ENCODE data around the gene KDM4B. TPM values are rescaled to one million over a fixed set of nuclear protein-coding genes. Genes with fewer than 3 reads are reported as not detected.

The KDM4B gene
- total RNA-seq, 1 experiment from 2014 or later, result 43.7 TPM

- H3K27me3 ChIP-seq (ENCODE audit: insufficient read depth, low read length), result no peaks in the 10 kb centered on the region
- H3K27me3 Mint-ChIP-seq (ENCODE audit: low read depth), result peaks cover 5% of the 10 kb centered on the region
- no peak overlapping the region for H4K5ac ChIP-seq (ENCODE audit: insufficient read length, low read depth, low read length)
- H3K9me3 ChIP-seq (ENCODE audit: control insufficient read depth, low read depth, low read length), result no peaks in the 10 kb centered on the region
- no peak for TF ChIP-seq CTCF (conservative IDR thresholded peaks at IDR 0.05)
- no peaks in the 10 kb centered on the region; a peak in 1 of 5 replicates for H3K9me3 Mint-ChIP-seq
- H2BK20ac ChIP-seq (ENCODE audit: low read depth, low read length, poor library complexity, severe bottlenecking), result no peak overlapping the region
- H3K9ac ChIP-seq (ENCODE audit: extremely low read depth, insufficient read length, low read length), result no peak overlapping the region
- H2AFZ ChIP-seq (ENCODE audit: low read length), result no peak overlapping the region
- H3K4me1 Mint-ChIP-seq, result peaks cover 34 to 47% of the 10 kb centered on the region in 2 experiments
- DNase-seq, result no peak
- H3K4me3 Mint-ChIP-seq, result peak overlapping the region; percentile 88 to 97
- peaks cover 2% of the 10 kb centered on the region for H4K20me1 ChIP-seq (ENCODE audit: control insufficient read depth, insufficient read depth, insufficient read length)
- no peak overlapping the region for H3K56ac ChIP-seq (ENCODE audit: insufficient read length, low read depth, low read length)
- no peak overlapping the region for H2AK5ac ChIP-seq (ENCODE audit: insufficient read length, low read length)
- H2BK15ac ChIP-seq (ENCODE audit: low read depth, low read length), result no peak overlapping the region
- H3K23ac ChIP-seq (ENCODE audit: insufficient read length, low read depth, low read length), result no peak overlapping the region
- H3K4me2 ChIP-seq (ENCODE audit: insufficient read depth, insufficient read length, low read length), result peak overlapping the region; percentile 72
- WGBS (ENCODE audit: extremely low coverage, insufficient read length, low lambda C conversion rate), result no CpG with 5 or more reads among the region's 31 CpGs
- H3K79me2 ChIP-seq (ENCODE audit: insufficient read depth, low read length), result peaks cover 7% of the 10 kb centered on the region; the same call in 1 of the 2 replicates
- H3K36me3 Mint-ChIP-seq (ENCODE audit: insufficient read depth in 1 of 3, low read depth in 3 of 3), result peaks cover 0 to 5% (median 0%) of the 10 kb centered on the region in 3 experiments; a peak in 4 of 7 replicates
- no peak overlapping the region for H3K4ac ChIP-seq (ENCODE audit: low read depth, low read length)
- no peaks in the 10 kb centered on the region for H3K4me1 ChIP-seq (ENCODE audit: insufficient read depth, low read length)
- no peak overlapping the region for H2BK12ac ChIP-seq (ENCODE audit: insufficient read length, low read depth, low read length)
- no peak overlapping the region for H3K18ac ChIP-seq (ENCODE audit: insufficient read length, low read depth, low read length)
- H4K91ac ChIP-seq (ENCODE audit: insufficient read length, low read depth, low read length), result no peak overlapping the region
- peaks cover 12% of the 10 kb centered on the region for H3K23me2 ChIP-seq (ENCODE audit: insufficient read length, low read depth, low read length, poor library complexity, severe bottlenecking)
- no peak overlapping the region for H3K14ac ChIP-seq (ENCODE audit: insufficient read depth, low read length)
- no peaks in the 10 kb centered on the region for H3K79me1 ChIP-seq (ENCODE audit: insufficient read depth, low read depth, low read length, poor library complexity, severe bottlenecking)
- no peak overlapping the region for H2BK120ac ChIP-seq (ENCODE audit: low read depth, low read length, poor library complexity, severe bottlenecking)
- no peak overlapping the region for H3T11ph ChIP-seq (ENCODE audit: low read length)
- H2BK5ac ChIP-seq (ENCODE audit: insufficient read length, low read length), result no peak overlapping the region
- no peak overlapping the region for H4K8ac ChIP-seq (replicated peaks; ENCODE audit: insufficient read length, low read depth, low read length)
- H3K27ac ChIP-seq (ENCODE audit: insufficient read length, low read depth, low read length), result no peak overlapping the region
- H3K27ac Mint-ChIP-seq, result peak overlapping the region in 2 of 3 experiments; percentile 42 to 54; a peak in 4 of 7 replicates
Measured at GRCh38 chr19:4970558-4971423, 1.9 kb downstream of the KDM4B start.
